ENCODE results near the gene LIFR.
"Not testable (repeated sequence)": the region's sequence is repeated elsewhere in the genome, so short reads cannot be mapped to it uniquely, and the experiment has no call there.

LIFR gene, protein sequence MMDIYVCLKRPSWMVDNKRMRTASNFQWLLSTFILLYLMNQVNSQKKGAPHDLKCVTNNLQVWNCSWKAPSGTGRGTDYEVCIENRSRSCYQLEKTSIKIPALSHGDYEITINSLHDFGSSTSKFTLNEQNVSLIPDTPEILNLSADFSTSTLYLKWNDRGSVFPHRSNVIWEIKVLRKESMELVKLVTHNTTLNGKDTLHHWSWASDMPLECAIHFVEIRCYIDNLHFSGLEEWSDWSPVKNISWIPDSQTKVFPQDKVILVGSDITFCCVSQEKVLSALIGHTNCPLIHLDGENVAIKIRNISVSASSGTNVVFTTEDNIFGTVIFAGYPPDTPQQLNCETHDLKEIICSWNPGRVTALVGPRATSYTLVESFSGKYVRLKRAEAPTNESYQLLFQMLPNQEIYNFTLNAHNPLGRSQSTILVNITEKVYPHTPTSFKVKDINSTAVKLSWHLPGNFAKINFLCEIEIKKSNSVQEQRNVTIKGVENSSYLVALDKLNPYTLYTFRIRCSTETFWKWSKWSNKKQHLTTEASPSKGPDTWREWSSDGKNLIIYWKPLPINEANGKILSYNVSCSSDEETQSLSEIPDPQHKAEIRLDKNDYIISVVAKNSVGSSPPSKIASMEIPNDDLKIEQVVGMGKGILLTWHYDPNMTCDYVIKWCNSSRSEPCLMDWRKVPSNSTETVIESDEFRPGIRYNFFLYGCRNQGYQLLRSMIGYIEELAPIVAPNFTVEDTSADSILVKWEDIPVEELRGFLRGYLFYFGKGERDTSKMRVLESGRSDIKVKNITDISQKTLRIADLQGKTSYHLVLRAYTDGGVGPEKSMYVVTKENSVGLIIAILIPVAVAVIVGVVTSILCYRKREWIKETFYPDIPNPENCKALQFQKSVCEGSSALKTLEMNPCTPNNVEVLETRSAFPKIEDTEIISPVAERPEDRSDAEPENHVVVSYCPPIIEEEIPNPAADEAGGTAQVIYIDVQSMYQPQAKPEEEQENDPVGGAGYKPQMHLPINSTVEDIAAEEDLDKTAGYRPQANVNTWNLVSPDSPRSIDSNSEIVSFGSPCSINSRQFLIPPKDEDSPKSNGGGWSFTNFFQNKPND

DNA sequence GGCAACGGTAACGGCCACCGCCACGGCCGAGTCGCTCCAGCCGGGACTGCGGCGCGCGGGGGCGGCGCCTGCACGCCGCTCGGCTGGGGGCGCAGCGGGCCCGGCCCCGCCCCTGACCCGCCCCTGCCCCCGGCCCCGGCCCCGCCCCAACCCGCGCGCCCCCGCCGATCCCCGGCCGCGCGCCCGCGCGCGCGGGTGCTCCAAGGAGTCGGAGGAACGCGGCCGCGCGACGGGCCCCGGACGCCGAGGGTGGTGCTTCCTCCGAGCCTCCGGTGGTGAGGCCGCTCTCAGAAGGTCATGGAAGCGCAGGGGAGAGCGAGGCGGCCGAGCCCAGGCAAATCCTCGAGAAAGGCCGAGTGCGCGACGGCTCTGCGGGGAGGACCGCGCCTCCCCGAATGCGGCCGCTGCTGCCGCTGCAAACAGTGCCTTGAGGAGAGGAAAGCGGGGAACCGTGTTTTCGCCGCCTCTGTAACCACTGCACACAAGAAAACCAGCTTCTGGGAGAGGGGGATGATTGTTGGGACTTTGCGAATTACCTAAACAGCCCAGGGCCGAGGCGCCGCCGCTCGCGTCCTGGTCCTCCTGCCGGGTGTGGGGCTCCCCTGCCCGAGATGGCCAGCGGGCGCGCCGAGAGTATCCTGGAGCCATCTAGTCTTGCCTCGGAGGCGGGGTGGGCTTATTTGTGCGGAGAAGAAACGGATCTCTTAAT is at the start of gene LIFR:
TSS of gene LIFR (minus strand) at position 48 of the 709 bp plus-strand sequence. CDS start 25,999 bp downstream, outside the sequence.
- no peak for DNase-seq (ENCODE audit: low spot score)

DNA sequence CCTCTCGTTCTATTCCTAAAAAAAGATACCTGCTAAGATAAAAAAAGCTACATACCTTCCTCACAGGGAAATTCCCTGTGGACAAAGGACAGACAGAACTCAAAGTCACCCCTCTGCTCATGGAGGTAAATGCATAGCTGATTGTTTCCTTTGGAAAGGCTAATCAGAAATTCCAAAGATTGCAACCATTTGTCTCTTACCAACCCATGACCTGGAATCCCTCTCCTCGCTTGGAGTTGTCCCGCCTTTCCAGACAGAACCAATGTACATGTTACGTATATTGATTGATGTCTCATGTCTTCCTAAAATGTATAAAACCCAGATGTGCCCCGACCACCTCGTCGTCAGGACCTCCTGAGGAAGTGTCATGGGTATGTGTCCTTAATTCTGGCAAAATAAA is 49.2 kb upstream of the LIFR start:
- DNase-seq (ENCODE audit: low spot score) = no peak

DNA sequence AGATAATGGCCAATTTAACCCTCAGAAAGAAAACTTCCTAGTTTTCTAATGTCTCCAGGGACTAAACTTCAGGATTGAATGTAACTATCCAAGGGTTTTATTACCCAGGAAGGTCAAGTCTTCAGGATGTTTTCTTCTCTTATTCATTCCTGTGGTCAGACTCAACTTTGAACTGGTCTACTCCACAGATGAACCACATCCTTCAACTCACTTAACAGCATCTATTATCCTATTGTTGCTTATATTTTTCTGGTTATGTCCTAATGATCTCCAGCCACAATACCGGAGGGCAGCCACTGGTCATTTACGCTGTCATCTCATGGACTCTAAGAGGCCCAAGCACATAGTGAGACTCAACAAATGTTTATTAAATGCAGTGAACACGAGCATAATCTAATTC is 47.2 kb upstream of the LIFR start:
- peak; percentile 62 for DNase-seq (ENCODE audit: low spot score)

DNA sequence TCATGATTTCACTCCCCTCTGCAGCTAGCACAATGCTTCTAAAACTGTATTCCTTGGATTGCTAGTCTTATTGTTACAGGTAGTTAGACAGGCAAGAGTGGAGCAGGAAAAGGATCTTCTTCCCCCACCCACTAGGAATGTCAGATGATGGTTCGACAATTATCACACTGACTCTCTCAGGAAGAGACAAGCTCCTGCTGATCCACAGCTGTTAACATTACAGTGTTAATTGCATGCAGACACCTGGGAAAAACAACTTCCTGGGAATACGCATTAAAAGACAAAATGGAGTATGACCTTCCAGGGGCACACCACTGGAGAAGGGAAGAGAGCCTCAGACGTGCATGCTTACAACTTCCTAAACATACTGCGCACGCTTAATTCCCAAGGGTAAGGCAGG is 46.2 kb upstream of the LIFR start:
- DNase-seq (ENCODE audit: low spot score) = no peak

DNA sequence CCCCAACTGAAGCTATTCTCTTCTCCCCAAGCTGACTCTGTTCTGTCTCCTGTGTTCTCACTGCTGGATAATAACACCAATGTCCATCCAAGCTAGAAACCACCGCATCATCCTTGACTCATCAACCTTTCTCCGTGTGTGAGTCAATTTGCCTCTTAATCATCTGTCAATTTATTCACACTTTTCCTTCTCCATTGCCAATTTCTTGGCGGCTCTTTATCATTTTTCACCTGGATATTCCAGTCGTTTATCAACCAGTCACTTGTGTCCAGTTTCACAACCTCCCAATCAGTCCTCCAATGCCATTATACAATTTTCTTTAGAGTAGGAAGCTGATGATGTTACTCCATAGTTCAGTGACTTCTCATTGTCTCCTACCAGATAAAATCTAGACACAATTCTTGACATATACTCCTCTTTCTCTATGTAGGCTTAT is 45.4 kb upstream of the LIFR start:
- DNase-seq (ENCODE audit: low spot score) = no peak

DNA sequence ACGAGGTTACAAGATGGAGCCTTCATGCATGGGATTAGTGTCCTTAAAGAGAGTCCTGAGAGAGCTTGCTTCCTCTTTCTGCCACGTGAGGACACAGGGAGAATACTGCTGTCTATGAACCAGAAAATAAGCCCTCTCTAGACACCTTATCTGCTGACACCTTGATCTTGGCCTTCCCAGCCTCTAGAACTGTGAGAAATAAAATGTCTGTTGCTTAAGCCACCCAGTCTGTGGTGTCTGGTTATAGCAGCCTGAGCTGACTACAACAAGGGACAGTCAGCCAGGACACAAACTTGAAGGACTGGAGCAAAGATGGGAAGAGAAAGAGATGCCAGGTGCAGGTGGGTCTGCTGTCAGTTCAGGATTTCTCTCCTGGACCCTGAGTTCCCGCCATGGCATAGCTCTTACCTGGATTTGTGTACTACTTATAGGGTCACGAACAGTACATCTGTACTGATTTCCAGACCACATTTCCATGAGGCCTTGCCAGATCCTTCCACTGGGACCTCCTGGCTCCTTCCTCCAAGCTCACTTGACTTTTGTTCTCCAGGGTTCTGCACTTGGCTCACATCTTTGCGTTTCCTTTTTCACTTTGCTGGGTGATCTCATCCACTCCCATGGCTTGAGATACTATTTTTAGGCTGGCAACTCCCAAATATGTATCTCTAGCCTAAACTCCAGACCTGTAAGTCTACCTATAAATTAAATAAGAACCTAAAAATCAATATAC is 44.9 kb upstream of the LIFR start:
- no peak for DNase-seq (ENCODE audit: low spot score)

DNA sequence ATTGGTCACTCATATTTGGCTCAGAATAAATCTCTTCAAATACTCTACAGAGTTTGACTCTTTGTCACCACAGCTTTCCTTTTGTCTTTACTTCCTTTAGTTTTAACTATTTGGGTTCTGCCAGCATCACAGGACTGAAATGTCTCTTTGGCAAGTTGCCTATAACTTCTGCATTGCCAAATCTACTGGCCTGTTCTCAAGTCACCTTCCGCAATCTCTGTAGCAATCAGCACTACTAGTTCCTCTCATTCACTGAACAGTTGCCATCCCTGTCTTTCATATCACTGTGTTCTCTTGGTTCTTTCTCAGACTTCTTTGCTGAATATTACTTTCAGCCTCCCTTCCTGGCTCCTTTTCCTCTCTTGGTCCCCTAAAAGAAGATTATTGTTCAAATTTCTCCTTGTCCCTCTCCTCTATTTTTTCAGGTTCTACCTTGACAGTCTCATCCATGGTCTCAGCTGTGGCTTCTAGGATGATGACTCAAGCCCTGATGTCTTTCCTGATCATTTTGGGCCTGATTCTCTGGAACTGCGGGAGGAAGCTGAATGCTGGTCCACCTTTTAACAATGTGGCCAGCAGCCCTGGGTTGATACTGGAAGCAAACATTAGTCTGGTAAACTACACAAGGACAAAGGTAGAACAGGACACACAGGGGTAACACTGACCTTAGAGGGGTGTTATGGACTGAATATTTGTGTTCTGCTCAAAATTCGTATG is 44.0 kb upstream of the LIFR start:
- no peak for DNase-seq (ENCODE audit: low spot score)

DNA sequence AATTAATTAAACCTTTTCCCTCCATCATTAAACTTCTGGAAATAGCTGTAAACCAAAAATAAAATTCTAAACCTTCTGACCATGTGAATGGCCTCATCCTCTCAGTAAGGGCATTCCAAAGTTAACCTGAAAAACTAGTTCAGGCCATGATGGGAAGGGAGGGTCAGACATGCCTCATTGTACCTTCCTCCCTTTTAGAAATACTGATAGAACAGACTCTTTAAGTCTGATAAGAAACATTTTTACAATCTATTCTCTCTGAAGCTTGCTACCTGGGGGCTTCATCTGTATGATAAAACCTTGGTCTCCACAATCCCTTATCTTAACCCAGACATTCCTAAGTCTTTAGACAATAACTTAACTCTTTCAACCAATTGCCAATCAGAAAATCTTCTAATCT is 43.3 kb upstream of the LIFR start:
- DNase-seq (ENCODE audit: low spot score) = not testable (repeated sequence)

DNA sequence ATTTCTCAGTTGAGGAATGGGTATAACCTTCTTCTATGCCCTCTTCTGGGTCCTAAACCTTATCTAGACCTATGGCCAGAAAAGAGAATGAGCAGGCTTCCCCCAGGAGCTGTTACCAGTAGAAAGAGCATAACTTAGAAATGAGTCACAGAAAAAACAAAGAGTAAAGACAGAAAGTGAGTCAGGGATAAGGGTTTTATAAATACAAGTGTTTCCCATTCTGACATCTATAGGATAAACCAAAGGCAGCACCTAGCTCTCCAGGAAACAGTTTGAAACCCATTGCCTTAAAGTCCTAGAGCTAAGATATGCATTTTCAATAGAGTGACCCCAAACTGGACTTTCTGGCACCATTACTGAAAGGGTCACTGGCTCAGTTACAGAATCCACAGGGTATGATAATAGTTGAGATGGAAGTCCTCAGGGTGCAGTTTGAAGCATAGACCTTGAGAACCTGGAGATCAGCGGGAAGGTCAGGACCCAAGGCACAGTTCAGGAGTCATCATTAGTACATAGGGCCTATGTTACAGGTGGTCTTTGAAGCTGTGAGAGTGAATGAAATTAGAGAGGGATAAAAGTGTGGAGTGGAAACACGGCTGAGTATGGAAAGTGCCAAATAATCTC is 42.7 kb upstream of the LIFR start:
- peak; percentile 55 for DNase-seq (ENCODE audit: low spot score)

DNA sequence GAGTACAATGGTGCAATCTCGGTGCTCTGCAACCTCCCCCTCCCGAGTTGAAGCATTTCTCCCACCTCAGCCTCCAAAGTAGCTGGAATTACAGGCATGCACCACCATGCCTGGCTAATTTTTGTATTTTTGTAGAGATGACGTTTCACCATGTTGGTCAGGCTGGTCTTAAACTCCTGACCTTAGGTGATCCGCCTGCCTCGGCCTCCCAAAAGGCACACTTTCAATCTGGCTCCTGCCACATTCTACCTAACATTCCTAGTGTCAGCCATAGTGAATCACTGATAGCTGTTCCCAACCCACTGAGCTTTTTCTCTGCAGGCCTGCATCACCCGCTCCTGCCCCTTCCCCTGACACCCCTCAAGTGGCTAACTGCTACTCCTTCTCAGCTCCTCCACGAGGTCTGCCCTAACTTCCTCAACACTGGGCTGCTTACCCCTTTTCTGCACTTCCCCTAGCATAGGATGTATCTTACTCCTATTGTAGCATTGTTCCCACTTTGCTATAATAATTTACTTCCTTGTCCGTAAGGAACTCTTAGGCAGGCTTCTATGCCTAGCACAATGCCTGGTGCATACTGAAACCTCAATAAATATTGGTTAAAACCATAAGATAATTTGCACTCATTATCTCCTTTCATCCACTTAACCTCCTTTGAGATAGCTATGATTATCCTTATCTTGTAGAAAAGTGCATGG is 42.0 kb upstream of the LIFR start:
- DNase-seq (ENCODE audit: low spot score) = no peak

DNA sequence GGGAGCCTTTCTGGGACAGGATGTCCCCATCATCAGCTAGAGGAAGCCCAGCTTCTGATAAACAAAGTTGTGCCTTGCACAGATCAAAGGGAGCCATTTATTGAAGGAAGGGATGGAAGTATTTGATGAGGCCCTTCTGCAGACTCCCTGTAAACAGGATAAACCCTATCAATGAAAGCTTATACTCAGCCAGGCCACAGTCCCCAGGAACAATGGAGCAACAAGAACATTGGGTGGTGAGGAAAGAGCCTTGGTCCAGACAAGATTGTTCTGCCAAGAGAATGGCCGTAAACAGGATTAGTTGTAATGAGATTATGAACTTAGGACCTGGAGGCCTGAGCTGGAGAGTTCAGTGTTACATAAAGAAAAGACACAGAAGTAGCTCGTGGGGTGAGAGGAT is 40.5 kb upstream of the LIFR start:
- no peak for DNase-seq (ENCODE audit: low spot score)

DNA sequence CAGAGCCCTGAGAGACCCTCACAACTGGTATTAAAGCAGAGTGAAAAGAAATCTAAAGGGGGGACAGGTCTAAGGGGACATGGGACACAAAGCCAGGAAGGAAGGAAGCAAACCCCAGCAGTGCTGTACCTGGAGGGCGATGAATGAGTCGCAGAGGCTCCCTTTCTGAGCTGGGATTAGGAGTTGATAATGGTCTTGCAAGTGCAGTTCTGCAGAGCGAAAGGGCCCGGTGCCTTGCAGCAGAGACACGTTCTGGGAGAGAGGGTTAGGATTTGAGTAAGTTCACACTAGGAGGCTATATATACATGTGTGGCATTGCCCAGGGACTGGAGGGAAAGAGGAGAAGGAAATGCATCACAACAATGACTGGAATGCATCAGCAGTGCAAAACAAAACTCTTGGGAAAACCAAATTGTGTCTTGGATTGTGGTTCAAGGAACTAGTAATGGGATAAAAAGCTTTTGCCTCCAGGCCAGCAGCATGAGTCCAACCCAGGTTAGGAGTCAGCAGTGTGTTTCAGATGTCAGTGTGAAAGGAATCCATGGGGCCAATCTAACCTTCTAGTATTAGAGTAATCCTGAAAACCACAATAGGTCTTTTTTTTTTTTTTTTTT is 38.8 kb upstream of the LIFR start:
- DNase-seq (ENCODE audit: low spot score) = no peak

DNA sequence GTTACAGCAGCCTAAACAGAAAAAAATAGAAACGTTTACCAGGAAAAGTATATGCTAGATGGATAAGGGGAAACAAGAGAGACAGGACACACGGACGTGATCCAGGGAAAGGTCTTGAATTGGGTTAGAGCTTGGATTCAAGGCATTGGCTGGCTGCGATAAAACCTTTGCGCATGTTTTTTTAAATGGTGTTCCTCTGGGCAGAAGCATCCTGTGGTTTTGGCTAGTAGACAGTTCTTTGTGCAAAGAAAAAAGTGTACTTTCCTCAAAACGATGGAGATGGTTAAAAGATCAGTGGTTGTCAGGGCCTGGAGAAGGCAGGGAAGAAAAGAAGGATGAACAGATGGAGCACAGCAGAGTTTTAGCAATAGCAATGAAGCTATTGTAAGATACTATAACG is 37.5 kb upstream of the LIFR start:
- DNase-seq (ENCODE audit: low spot score) = no peak

DNA sequence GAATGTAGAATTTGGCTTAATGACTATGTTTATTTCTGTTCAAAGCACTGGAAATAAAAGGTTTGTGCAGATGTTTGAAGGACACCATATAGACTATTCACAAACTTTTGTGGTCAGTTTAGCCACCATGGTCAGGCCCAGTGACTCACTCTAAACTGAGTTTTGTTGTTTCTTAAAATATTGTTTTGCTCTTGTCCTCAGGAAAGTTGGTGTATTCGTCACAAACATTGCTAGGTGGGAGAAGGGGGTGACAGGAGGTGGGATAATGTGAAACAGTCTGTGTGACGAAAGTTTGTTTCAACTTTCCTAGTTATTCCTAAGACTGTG is 35.0 kb upstream of the LIFR start:
- no peak for DNase-seq (ENCODE audit: low spot score)

DNA sequence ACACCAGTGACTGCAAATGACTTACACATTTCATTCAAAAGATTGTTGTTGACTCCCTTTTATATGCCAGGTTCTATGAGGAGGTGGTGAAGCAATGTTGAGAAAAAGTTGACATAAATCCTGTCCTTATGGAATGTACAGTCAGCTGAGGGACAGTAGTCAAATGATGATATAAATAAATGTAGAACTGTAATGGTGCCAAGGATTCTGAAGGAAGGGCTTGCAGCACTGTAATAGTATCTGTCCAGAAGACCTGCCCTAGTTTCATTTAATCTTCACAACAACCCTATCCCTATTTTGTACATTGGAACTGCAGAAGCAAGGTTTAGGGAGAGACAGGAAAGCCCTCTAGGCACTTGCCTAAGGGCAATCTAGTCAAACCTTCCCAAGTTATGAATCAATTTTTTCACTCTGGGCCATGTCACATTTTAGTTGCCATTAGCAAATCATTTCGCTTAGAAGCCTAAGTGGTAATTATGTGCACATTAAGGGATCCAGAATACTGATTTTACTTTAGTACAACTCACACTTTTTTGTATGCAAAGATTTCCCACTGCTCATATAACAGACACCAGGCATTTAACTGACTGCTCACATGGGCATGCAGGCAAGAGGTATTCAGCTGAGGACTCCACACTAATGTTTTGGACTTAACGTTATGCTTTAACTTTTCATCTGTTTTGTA is 34.5 kb upstream of the LIFR start:
- DNase-seq (ENCODE audit: low spot score) = no peak

DNA sequence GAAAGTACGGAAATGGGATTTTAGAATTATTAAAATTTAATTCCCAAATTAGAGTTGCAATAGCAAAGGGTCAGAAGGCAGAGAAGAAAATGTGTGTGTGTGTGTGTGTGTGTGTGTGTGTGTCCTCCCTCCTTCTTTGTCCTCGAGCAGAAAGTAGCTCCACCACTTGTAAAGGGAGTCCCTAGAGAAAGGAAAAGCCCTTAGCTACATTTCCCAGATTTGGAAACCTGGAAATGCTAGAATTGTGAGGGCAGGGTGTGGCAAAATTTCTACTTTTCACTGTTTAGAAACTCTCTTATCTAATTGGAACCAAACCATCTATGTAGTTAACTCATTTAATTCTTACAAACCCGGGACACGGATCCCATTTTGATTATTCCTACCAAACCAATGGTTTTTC is 33.2 kb upstream of the LIFR start:
- no peak for DNase-seq (ENCODE audit: low spot score)

DNA sequence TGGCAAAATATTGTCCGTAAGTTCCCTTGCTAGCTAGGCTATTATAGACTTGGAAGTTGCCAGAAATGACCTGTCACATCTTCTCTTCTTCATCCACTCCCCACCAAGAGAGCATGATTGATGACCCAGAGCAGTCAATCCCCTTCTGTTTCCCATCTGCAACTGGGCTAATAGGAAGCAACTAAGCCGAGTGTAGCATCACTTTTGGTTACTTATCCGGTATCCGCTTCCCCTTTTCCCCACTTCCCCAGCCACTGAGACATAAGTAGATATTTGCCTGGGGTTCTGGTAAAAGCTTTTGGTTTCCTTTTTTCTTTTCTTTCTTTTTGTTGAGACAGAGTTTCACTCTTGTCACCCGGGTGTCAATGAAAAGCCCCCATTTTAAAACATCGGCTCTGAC is 29.4 kb upstream of the LIFR start:
- no peak for DNase-seq (ENCODE audit: low spot score)

DNA sequence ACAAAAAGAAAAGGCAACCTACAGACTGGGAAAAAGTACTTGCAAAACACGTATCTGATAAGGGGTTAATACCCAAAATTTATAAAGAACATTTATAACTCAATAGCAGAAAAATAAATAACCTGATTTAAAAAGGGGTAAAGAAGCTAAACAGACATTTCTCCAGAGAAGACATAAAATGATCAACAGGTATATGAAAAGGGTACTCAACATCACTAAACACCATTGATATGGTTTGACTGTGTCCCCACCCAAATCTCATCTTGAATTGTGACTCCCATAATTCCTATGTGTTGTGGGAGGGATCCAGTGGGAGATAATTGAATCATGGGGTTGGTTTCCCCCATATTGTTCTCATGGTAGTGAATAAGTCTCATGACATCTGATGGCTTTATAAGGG is 27.1 kb upstream of the LIFR start:
- DNase-seq (ENCODE audit: low spot score) = no peak

DNA sequence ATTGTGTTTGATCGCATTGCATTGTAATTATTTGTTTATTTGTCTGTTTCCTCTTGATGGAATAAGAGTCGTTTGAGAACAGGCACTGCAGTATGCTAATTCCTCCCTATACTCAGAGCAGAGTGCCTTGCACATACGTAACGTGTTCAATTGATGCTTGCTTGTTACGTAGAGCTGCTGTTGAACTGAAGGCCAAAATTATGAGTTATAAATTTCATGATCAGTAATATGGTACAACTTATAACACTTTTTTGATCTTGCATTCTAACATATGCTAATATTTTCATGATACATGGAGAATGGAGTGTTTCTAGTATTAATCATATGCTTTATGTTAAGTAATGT is 26.5 kb upstream of the LIFR start:
- no peak for DNase-seq (ENCODE audit: low spot score)

Measured in SW480 (cell line).